ENCODE results near the gene NAALADL2.

NAALADL2 gene

GRCh38 chr3:175590745-175591144 lies 731.6 kb downstream of the NAALADL2 start:
- WGBS (ENCODE audit: insufficient coverage), result 100% methylated on average over 1 of the region's 3 CpGs
- POLR2A ChIA-PET, result no interaction called here
- CTCF ChIA-PET, result no interaction called here

GRCh38 chr3:175591375-175591774 lies 732.2 kb downstream of the NAALADL2 start:
- POLR2A ChIA-PET, result no interaction called here
- no peak for DNase-seq
- Histone ChIP-seq H3K27ac (ENCODE audit: insufficient read depth in 1 of 2, low read depth in 1 of 2, low read length in 2 of 2, poor library complexity in 1 of 2, severe bottlenecking in 2 of 2) (no peak overlapping the region), H3K27me3 (replicated peaks in 2 of 5; ENCODE audit: control insufficient read depth in 4 of 5, insufficient read depth in 5 of 5, low read length in 4 of 5) (no peaks in the 10 kb centered on the region), H3K4me1 (ENCODE audit: control extremely low read depth in 1 of 4, control insufficient read depth in 4 of 4, insufficient read depth in 4 of 4, low read length in 3 of 4) (no peaks in the 10 kb centered on the region), H3K9me3 (ENCODE audit: control extremely low read depth in 1 of 5, control insufficient read depth in 4 of 5, insufficient read depth in 2 of 5, low read depth in 1 of 5, low read length in 4 of 5) (peaks cover 0 to 10% (median 0%) of the 10 kb centered on the region in 5 experiments), H3K36me3 (ENCODE audit: control insufficient read depth in 4 of 4, insufficient read depth in 4 of 4, low read length in 3 of 4) (no peaks in the 10 kb centered on the region), H3K4me3 (ENCODE audit: control insufficient read depth in 1 of 7, extremely low read depth in 1 of 7, insufficient read depth in 4 of 7, low read depth in 2 of 7, low read length in 6 of 7) (no peak overlapping the region)
- WGBS (ENCODE audit: insufficient coverage), result no CpG with 5 or more reads among the region's 1 CpG
- CTCF ChIA-PET, result no interaction called here

More at GRCh38 chr3:175590745-175591144, 731.6 kb downstream of the NAALADL2 start:
- Histone ChIP-seq H3K27me3 (replicated peaks in 2 of 5; ENCODE audit: control insufficient read depth in 4 of 5, insufficient read depth in 5 of 5, low read length in 4 of 5) (no peaks in the 10 kb centered on the region), H3K9me3 (ENCODE audit: control extremely low read depth in 1 of 5, control insufficient read depth in 4 of 5, insufficient read depth in 2 of 5, low read depth in 1 of 5, low read length in 4 of 5) (peaks cover 0 to 10% (median 0%) of the 10 kb centered on the region in 5 experiments), H3K4me1 (ENCODE audit: control extremely low read depth in 1 of 4, control insufficient read depth in 4 of 4, insufficient read depth in 4 of 4, low read length in 3 of 4) (no peaks in the 10 kb centered on the region), H3K36me3 (ENCODE audit: control insufficient read depth in 4 of 4, insufficient read depth in 4 of 4, low read length in 3 of 4) (no peaks in the 10 kb centered on the region), H3K27ac (ENCODE audit: insufficient read depth in 1 of 2, low read depth in 1 of 2, low read length in 2 of 2, poor library complexity in 1 of 2, severe bottlenecking in 2 of 2) (no peak overlapping the region), H3K4me3 (ENCODE audit: control insufficient read depth in 1 of 7, extremely low read depth in 1 of 7, insufficient read depth in 4 of 7, low read depth in 2 of 7, low read length in 6 of 7) (no peak overlapping the region)
- no peak for DNase-seq

DNA sequence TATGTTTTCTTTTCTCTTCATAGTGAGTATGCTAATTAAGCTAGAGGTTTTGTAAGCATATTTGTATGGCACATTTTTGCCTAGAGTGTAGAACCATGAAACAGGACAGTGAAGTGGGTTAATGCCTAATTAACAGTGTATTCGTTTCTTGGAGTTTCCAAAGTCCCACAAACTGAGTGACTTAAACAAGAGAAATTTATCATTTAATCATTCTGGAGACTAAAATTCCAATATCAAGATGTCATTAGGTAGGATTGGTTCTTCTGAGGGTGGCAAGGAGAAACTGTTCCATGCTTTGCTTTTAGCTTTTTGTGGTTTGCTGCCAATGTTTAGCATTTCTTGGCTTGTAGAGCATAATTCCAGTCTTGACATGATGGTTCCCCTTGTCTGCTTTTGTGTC lies 734.2 kb downstream of the NAALADL2 start:
- ChIA-PET CTCF (no interaction called here), POLR2A (no interaction called here)
- no peaks in the 10 kb centered on the region for H3K27me3 ChIP-seq (replicated peaks in 2 of 5; ENCODE audit: control insufficient read depth in 4 of 5, insufficient read depth in 5 of 5, low read length in 4 of 5)
- no peak for DNase-seq
- peaks cover 0 to 10% (median 0%) of the 10 kb centered on the region in 5 experiments for H3K9me3 ChIP-seq (ENCODE audit: control extremely low read depth in 1 of 5, control insufficient read depth in 4 of 5, insufficient read depth in 2 of 5, low read depth in 1 of 5, low read length in 4 of 5)
- no CpG with 5 or more reads among the region's 1 CpG for WGBS (ENCODE audit: insufficient coverage)
- no peaks in the 10 kb centered on the region for H3K4me1 ChIP-seq (ENCODE audit: control extremely low read depth in 1 of 4, control insufficient read depth in 4 of 4, insufficient read depth in 4 of 4, low read length in 3 of 4)
- no peak overlapping the region for H3K27ac ChIP-seq (ENCODE audit: insufficient read depth in 1 of 2, low read depth in 1 of 2, low read length in 2 of 2, poor library complexity in 1 of 2, severe bottlenecking in 2 of 2)
- no peak overlapping the region for H3K4me3 ChIP-seq (ENCODE audit: control insufficient read depth in 1 of 7, extremely low read depth in 1 of 7, insufficient read depth in 4 of 7, low read depth in 2 of 7, low read length in 6 of 7)
- no peaks in the 10 kb centered on the region for H3K36me3 ChIP-seq (ENCODE audit: control insufficient read depth in 4 of 4, insufficient read depth in 4 of 4, low read length in 3 of 4)

GRCh38 chr3:175598740-175599139 lies 739.6 kb downstream of the NAALADL2 start:
- Histone ChIP-seq H3K27ac (ENCODE audit: insufficient read depth in 1 of 2, low read depth in 1 of 2, low read length in 2 of 2, poor library complexity in 1 of 2, severe bottlenecking in 2 of 2) (no peak overlapping the region), H3K27me3 (replicated peaks in 2 of 5; ENCODE audit: control insufficient read depth in 4 of 5, insufficient read depth in 5 of 5, low read length in 4 of 5) (no peaks in the 10 kb centered on the region), H3K4me1 (ENCODE audit: control extremely low read depth in 1 of 4, control insufficient read depth in 4 of 4, insufficient read depth in 4 of 4, low read length in 3 of 4) (no peaks in the 10 kb centered on the region), H3K9me3 (ENCODE audit: control extremely low read depth in 1 of 5, control insufficient read depth in 4 of 5, insufficient read depth in 2 of 5, low read depth in 1 of 5, low read length in 4 of 5) (peaks cover 0 to 8% (median 0%) of the 10 kb centered on the region in 5 experiments), H3K36me3 (ENCODE audit: control insufficient read depth in 4 of 4, insufficient read depth in 4 of 4, low read length in 3 of 4) (no peaks in the 10 kb centered on the region), H3K4me3 (ENCODE audit: control insufficient read depth in 1 of 7, extremely low read depth in 1 of 7, insufficient read depth in 4 of 7, low read depth in 2 of 7, low read length in 6 of 7) (no peak overlapping the region)
- 86% methylated on average over 1 of the region's 4 CpGs for WGBS (ENCODE audit: insufficient coverage)
- no peak for DNase-seq
- ChIA-PET CTCF (no interaction called here), POLR2A (no interaction called here)

- no peaks in the 10 kb centered on the region for H3K36me3 ChIP-seq (ENCODE audit: control insufficient read depth in 4 of 4, insufficient read depth in 4 of 4, low read length in 3 of 4)
- POLR2A ChIA-PET, result no interaction called here
- no peak overlapping the region for H3K27ac ChIP-seq (ENCODE audit: insufficient read depth in 1 of 2, low read depth in 1 of 2, low read length in 2 of 2, poor library complexity in 1 of 2, severe bottlenecking in 2 of 2)
- H3K27me3 ChIP-seq (replicated peaks in 2 of 5; ENCODE audit: control insufficient read depth in 4 of 5, insufficient read depth in 5 of 5, low read length in 4 of 5), result no peaks in the 10 kb centered on the region
- CTCF ChIA-PET, result no interaction called here
- no peaks in the 10 kb centered on the region for H3K4me1 ChIP-seq (ENCODE audit: control extremely low read depth in 1 of 4, control insufficient read depth in 4 of 4, insufficient read depth in 4 of 4, low read length in 3 of 4)
- 100% methylated on average over 1 of the region's 1 CpG for WGBS (ENCODE audit: insufficient coverage)
- H3K9me3 ChIP-seq (ENCODE audit: control extremely low read depth in 1 of 5, control insufficient read depth in 4 of 5, insufficient read depth in 2 of 5, low read depth in 1 of 5, low read length in 4 of 5), result no peaks in the 10 kb centered on the region
- H3K4me3 ChIP-seq (ENCODE audit: control insufficient read depth in 1 of 7, extremely low read depth in 1 of 7, insufficient read depth in 4 of 7, low read depth in 2 of 7, low read length in 6 of 7), result no peak overlapping the region
- DNase-seq, result no peak
Measured at GRCh38 chr3:175601521-175601920, 742.4 kb downstream of the NAALADL2 start.

DNA sequence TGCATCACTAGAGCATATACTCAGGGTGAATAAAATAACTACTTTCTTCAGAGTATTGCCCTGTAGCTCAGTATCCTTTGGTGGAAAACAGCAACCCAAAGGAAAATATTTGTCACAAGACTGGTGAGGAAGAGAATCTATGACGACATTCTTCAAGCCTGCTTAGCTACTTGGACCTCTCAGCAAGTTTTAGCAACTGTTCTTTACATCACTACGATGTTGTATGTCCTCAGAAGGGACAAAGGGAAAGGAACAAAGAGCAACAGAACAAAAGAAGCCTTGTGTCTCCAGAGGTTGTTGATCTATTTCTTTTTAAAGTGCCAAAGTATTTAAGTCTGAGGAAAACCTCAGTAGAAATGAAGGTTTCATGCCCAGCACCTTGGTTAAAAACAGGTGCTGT lies 746.7 kb downstream of the NAALADL2 start:
- CTCF ChIA-PET, result no interaction called here
- Histone ChIP-seq H3K27ac (ENCODE audit: insufficient read depth in 1 of 2, low read depth in 1 of 2, low read length in 2 of 2, poor library complexity in 1 of 2, severe bottlenecking in 2 of 2) (no peak overlapping the region), H3K4me1 (ENCODE audit: control extremely low read depth in 1 of 4, control insufficient read depth in 4 of 4, insufficient read depth in 4 of 4, low read length in 3 of 4) (no peaks in the 10 kb centered on the region), H3K36me3 (ENCODE audit: control insufficient read depth in 4 of 4, insufficient read depth in 4 of 4, low read length in 3 of 4) (no peaks in the 10 kb centered on the region), H3K4me3 (ENCODE audit: control insufficient read depth in 1 of 7, extremely low read depth in 1 of 7, insufficient read depth in 4 of 7, low read depth in 2 of 7, low read length in 6 of 7) (no peak overlapping the region), H3K9me3 (ENCODE audit: control extremely low read depth in 1 of 5, control insufficient read depth in 4 of 5, insufficient read depth in 2 of 5, low read depth in 1 of 5, low read length in 4 of 5) (no peaks in the 10 kb centered on the region), H3K27me3 (replicated peaks in 2 of 5; ENCODE audit: control insufficient read depth in 4 of 5, insufficient read depth in 5 of 5, low read length in 4 of 5) (no peaks in the 10 kb centered on the region)
- 83% methylated on average over 1 of the region's 2 CpGs for WGBS (ENCODE audit: insufficient coverage)
- no peak for DNase-seq
- POLR2A ChIA-PET, result no interaction called here

DNA sequence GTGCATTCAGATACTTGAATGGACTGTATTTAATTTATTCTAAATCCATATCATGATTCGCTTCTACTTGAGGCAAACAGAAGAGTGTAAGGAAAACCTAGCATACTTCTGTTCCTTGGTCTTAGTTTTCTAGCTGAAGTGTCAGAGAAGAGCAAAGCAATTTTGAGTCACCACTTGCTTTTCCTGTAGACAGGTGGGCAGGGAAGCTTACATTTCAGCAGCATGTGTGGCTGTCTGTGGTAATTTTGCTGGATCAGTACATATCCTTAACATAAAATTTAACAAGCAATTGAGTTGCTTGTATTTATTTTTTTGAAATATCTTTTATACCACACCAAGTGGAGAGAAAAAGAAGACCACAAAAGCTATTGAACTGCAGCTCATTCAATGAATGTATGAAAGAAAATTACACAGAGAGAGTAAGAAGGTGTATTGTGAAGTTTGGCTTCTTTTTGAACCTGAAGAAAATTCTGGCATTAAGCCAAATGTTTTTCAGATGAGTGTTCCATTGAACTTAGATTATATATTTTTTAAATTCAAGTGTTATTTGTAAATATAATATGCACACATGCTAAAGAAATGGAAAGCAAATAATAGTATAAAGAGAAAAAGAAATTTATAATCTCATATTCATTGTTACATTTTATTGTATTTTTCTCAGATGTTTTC lies 747.6 kb downstream of the NAALADL2 start:
- CTCF ChIA-PET, result no interaction called here

More for the DNA sequence above, 747.6 kb downstream of the NAALADL2 start:
- 100% methylated on average over 1 of the region's 1 CpG for WGBS (ENCODE audit: insufficient coverage)
- no peak for DNase-seq
- Histone ChIP-seq H3K36me3 (ENCODE audit: control insufficient read depth in 4 of 4, insufficient read depth in 4 of 4, low read length in 3 of 4) (no peaks in the 10 kb centered on the region), H3K9me3 (ENCODE audit: control extremely low read depth in 1 of 5, control insufficient read depth in 4 of 5, insufficient read depth in 2 of 5, low read depth in 1 of 5, low read length in 4 of 5) (no peaks in the 10 kb centered on the region), H3K4me1 (ENCODE audit: control extremely low read depth in 1 of 4, control insufficient read depth in 4 of 4, insufficient read depth in 4 of 4, low read length in 3 of 4) (no peaks in the 10 kb centered on the region), H3K27ac (ENCODE audit: insufficient read depth in 1 of 2, low read depth in 1 of 2, low read length in 2 of 2, poor library complexity in 1 of 2, severe bottlenecking in 2 of 2) (no peak overlapping the region), H3K4me3 (ENCODE audit: control insufficient read depth in 1 of 7, extremely low read depth in 1 of 7, insufficient read depth in 4 of 7, low read depth in 2 of 7, low read length in 6 of 7) (no peak overlapping the region), H3K27me3 (replicated peaks in 2 of 5; ENCODE audit: control insufficient read depth in 4 of 5, insufficient read depth in 5 of 5, low read length in 4 of 5) (no peaks in the 10 kb centered on the region)
- POLR2A ChIA-PET, result no interaction called here

Measured in common myeloid progenitor, CD34-positive (primary cell).